Activated naive CD8-positive, alpha-beta T cell treated with anti-CD3 and anti-CD28 coated beads, Interleukin-2, amount 10 ng/mL, durations not matched to agents 7 days and 5 days (primary cell): Measurements from ENCODE around the gene CUL5. TPM values are rescaled to one million over a fixed set of nuclear protein-coding genes. Genes with fewer than 3 reads are reported as not detected.
"Not testable (repeated sequence)": the region's sequence is repeated elsewhere in the genome, so short reads cannot be mapped to it uniquely, and the experiment has no call there.

ENCODE experiments used
- ATAC-seq: fragments of 150-1000 bp; cut with Tn5 transposase; one replicate; pipeline ENCODE4 v1.10.0; 2021; ENCODE audit warnings: low read depth, moderate library complexity
- POLR2A ChIA-PET: fragments of 350-600 bp; sonication (Branson Sonifier 250); formaldehyde crosslinking; loops from one replicate; lab custom pipeline; 2021; ENCODE audit warnings: antibody characterized with exemption; lab: Charles Lee
- DNase-seq: peaks from one replicate; pipeline ENCODE4 v3.0.0; 2021
- H3K27ac Mint-ChIP-seq: one replicate; pipeline ENCODE4 v1.8.0; 2022; ENCODE audit warnings: mild to moderate bottlenecking, mixed read lengths
- H3K27me3 Mint-ChIP-seq: one replicate; pipeline ENCODE4 v1.8.0; 2022; ENCODE audit warnings: mild to moderate bottlenecking, moderate library complexity, mixed read lengths
- H3K36me3 Mint-ChIP-seq: one replicate; pipeline ENCODE4 v1.8.0; 2021; ENCODE audit warnings: mild to moderate bottlenecking, mixed read lengths
- H3K4me1 Mint-ChIP-seq: one replicate; pipeline ENCODE4 v1.8.0; 2021; ENCODE audit warnings: mixed read lengths
- H3K4me3 Mint-ChIP-seq: one replicate; pipeline ENCODE4 v1.8.0; 2022; ENCODE audit warnings: mild to moderate bottlenecking, moderate library complexity, mixed read lengths
- H3K9me3 Mint-ChIP-seq: one replicate; pipeline ENCODE4 v1.8.0; 2021; ENCODE audit warnings: mixed read lengths
- total RNA-seq, 2 experiments: library from RNA; stranded (reverse); gene quantifications; one replicate each; pipeline ENCODE4 v1.2.3, GENCODE V29; 2021

CUL5 gene
- total RNA-seq, 2 experiments from 2014 or later = 29.3 to 30.2 TPM

- Mint-ChIP-seq H3K9me3 (no peaks in the 10 kb centered on the region), H3K27me3 (peaks cover 11% of the 10 kb centered on the region), H3K27ac (no peak overlapping the region), H3K4me1 (no peaks in the 10 kb centered on the region), H3K4me3 (no peak overlapping the region), H3K36me3 (no peaks in the 10 kb centered on the region)
- DNase-seq (no peak), ATAC-seq (no peak)
- POLR2A ChIA-PET = no interaction called here
Measured at GRCh38 chr11:108002476-108002875, 6.2 kb upstream of the CUL5 start.

- no peaks in the 10 kb centered on the region for H3K9me3 Mint-ChIP-seq
- no peak overlapping the region for H3K27ac Mint-ChIP-seq
- peaks cover 2% of the 10 kb centered on the region for H3K4me1 Mint-ChIP-seq
- H3K4me3 Mint-ChIP-seq = no peak overlapping the region
- ATAC-seq (no peak), DNase-seq (no peak)
- POLR2A ChIA-PET = interaction anchor here (0.8 kb wide), 1 partner anchor 614 kb away, joined by 3 read pairs; no protein-coding TSS in a partner anchor
- H3K36me3 Mint-ChIP-seq = no peaks in the 10 kb centered on the region
- peaks cover 7% of the 10 kb centered on the region for H3K27me3 Mint-ChIP-seq
Measured at GRCh38 chr11:108003623-108004022, 5.1 kb upstream of the CUL5 start.

- Mint-ChIP-seq H3K9me3 (no peaks in the 10 kb centered on the region), H3K27me3 (no peaks in the 10 kb centered on the region), H3K4me3 (no peak overlapping the region), H3K27ac (no peak overlapping the region), H3K4me1 (peaks cover 12% of the 10 kb centered on the region), H3K36me3 (no peaks in the 10 kb centered on the region)
- ATAC-seq (no peak), DNase-seq (no peak)
- POLR2A ChIA-PET = no interaction called here
Measured at GRCh38 chr11:108007819-108008218, 879 bp upstream of the CUL5 start.

GRCh38 chr11:108009497-108010370 is 1.0 kb downstream of the CUL5 start:
- ATAC-seq (peak; percentile 2), DNase-seq (no peak)

GRCh38 chr11:108012139-108012725 is 3.5 kb downstream of the CUL5 start:
- no peak overlapping the region for H3K27ac Mint-ChIP-seq
- H3K4me3 Mint-ChIP-seq = no peak overlapping the region
- no peaks in the 10 kb centered on the region for H3K27me3 Mint-ChIP-seq
- H3K9me3 Mint-ChIP-seq = no peaks in the 10 kb centered on the region
- peaks cover 21% of the 10 kb centered on the region for H3K4me1 Mint-ChIP-seq
- ATAC-seq (no peak), DNase-seq (no peak)
- POLR2A ChIA-PET = no interaction called here
- peaks cover 4% of the 10 kb centered on the region for H3K36me3 Mint-ChIP-seq

More at GRCh38 chr11:108009497-108010370, 1.0 kb downstream of the CUL5 start:
- no peaks in the 10 kb centered on the region for H3K36me3 Mint-ChIP-seq
- H3K9me3 Mint-ChIP-seq = no peaks in the 10 kb centered on the region
- POLR2A ChIA-PET = interaction anchor here (0.7 to 1.9 kb wide), 7 partner anchors 10 to 656 kb away, joined by 3 to 10 read pairs (median 5); partner anchors contain the start of genes ATM, DDX10 and NPAT
- peak overlapping the region; percentile 93 for H3K27ac Mint-ChIP-seq
- H3K4me1 Mint-ChIP-seq = peaks cover 12% of the 10 kb centered on the region
- H3K27me3 Mint-ChIP-seq = no peaks in the 10 kb centered on the region
- H3K4me3 Mint-ChIP-seq = peak overlapping the region; percentile 96

- Mint-ChIP-seq H3K9me3 (no peaks in the 10 kb centered on the region), H3K27me3 (no peaks in the 10 kb centered on the region), H3K4me3 (no peak overlapping the region), H3K36me3 (peaks cover 11% of the 10 kb centered on the region), H3K27ac (no peak overlapping the region), H3K4me1 (peaks cover 9% of the 10 kb centered on the region)
- POLR2A ChIA-PET = no interaction called here
- ATAC-seq = no peak
- DNase-seq = no peak
Measured at GRCh38 chr11:108016647-108017046, 7.9 kb downstream of the CUL5 start.

- no peak overlapping the region for H3K4me3 Mint-ChIP-seq
- no peaks in the 10 kb centered on the region for H3K9me3 Mint-ChIP-seq
- no peak for ATAC-seq
- POLR2A ChIA-PET = no interaction called here
- no peak overlapping the region for H3K27ac Mint-ChIP-seq
- H3K4me1 Mint-ChIP-seq = peaks cover 9% of the 10 kb centered on the region
- DNase-seq = no peak
- no peaks in the 10 kb centered on the region for H3K27me3 Mint-ChIP-seq
- peaks cover 14% of the 10 kb centered on the region for H3K36me3 Mint-ChIP-seq
Measured at GRCh38 chr11:108018708-108019107, 10.0 kb downstream of the CUL5 start.

- no peak for ATAC-seq
- peaks cover 16% of the 10 kb centered on the region for H3K36me3 Mint-ChIP-seq
Measured at GRCh38 chr11:108019870-108020540, 11.3 kb downstream of the CUL5 start.

GRCh38 chr11:108025387-108026080 is 16.8 kb downstream of the CUL5 start:
- H3K4me3 Mint-ChIP-seq = no peak overlapping the region
- H3K4me1 Mint-ChIP-seq = peaks cover 3% of the 10 kb centered on the region
- H3K36me3 Mint-ChIP-seq = peaks cover 20% of the 10 kb centered on the region
- no peak overlapping the region for H3K27ac Mint-ChIP-seq
- no peak for DNase-seq
- H3K27me3 Mint-ChIP-seq = no peaks in the 10 kb centered on the region
- POLR2A ChIA-PET = no interaction called here
- ATAC-seq = no peak
- H3K9me3 Mint-ChIP-seq = no peaks in the 10 kb centered on the region

More at GRCh38 chr11:108019870-108020540, 11.3 kb downstream of the CUL5 start:
- DNase-seq = no peak
- H3K27me3 Mint-ChIP-seq = no peaks in the 10 kb centered on the region
- no peak overlapping the region for H3K4me3 Mint-ChIP-seq
- no peaks in the 10 kb centered on the region for H3K9me3 Mint-ChIP-seq
- peaks cover 8% of the 10 kb centered on the region for H3K4me1 Mint-ChIP-seq
- H3K27ac Mint-ChIP-seq = no peak overlapping the region
- POLR2A ChIA-PET = no interaction called here

GRCh38 chr11:108027057-108027456 is 18.4 kb downstream of the CUL5 start:
- Mint-ChIP-seq H3K27me3 (no peaks in the 10 kb centered on the region), H3K27ac (no peak overlapping the region), H3K36me3 (peaks cover 26% of the 10 kb centered on the region), H3K4me1 (peaks cover 3% of the 10 kb centered on the region), H3K4me3 (no peak overlapping the region), H3K9me3 (peaks cover 1% of the 10 kb centered on the region)
- POLR2A ChIA-PET = interaction anchor here (1.3 kb wide), 1 partner anchor 18 kb away, joined by 3 read pairs; the partner anchor contains the start of gene CUL5
- DNase-seq (no peak), ATAC-seq (no peak)

- H3K4me3 Mint-ChIP-seq, H3K27me3 Mint-ChIP-seq, H3K4me1 Mint-ChIP-seq, DNase-seq, POLR2A ChIA-PET, H3K9me3 Mint-ChIP-seq, ATAC-seq, H3K27ac Mint-ChIP-seq: not testable (repeated sequence)
- peaks cover 31% of the 10 kb centered on the region for H3K36me3 Mint-ChIP-seq
Measured at GRCh38 chr11:108028822-108029441, 20.2 kb downstream of the CUL5 start.

GRCh38 chr11:108031604-108032003 is 22.9 kb downstream of the CUL5 start:
- not testable (repeated sequence) for H3K4me1 Mint-ChIP-seq

More at GRCh38 chr11:108031604-108032003, 22.9 kb downstream of the CUL5 start:
- H3K36me3 Mint-ChIP-seq = peaks cover 27% of the 10 kb centered on the region
- DNase-seq, ATAC-seq, H3K27me3 Mint-ChIP-seq, POLR2A ChIA-PET, H3K27ac Mint-ChIP-seq, H3K9me3 Mint-ChIP-seq, H3K4me3 Mint-ChIP-seq: not testable (repeated sequence)
